GM23338 (cell line): Measurements from ENCODE around the gene PROKR1. TPM values are rescaled to one million over a fixed set of nuclear protein-coding genes. Genes with fewer than 3 reads are reported as not detected.

ENCODE experiments used
- ATAC-seq: fragments of 200-7000 bp; cut with Tn5 transposase; 3 replicates; pipeline ENCODE4 v1.9.1; 2020
- DNase-seq: peaks from one replicate; pipeline ENCODE4 v3.0.0-alpha.2; 2015; ENCODE audit warnings: low spot score
- H2AFZ ChIP-seq: fragments of 200-600 bp; sonication (generic); 2 replicates; pipeline ENCODE4 v1.8.0; 2016; ENCODE audit warnings: antibody characterized with exemption, mild to moderate bottlenecking, moderate library complexity
- H3F3A ChIP-seq: fragments of 200-600 bp; sonication (generic); replicated peaks from 2 replicates; pipeline ENCODE4 v1.8.0; 2017; ENCODE audit warnings: antibody characterized with exemption, mixed run types, low read depth
- H3K27ac ChIP-seq: fragments of 200-600 bp; sonication (generic); 2 replicates; pipeline ENCODE4 v1.6.1; 2016; ENCODE audit warnings: low read depth
- H3K27me3 ChIP-seq: fragments of 200-600 bp; sonication (generic); 2 replicates; pipeline ENCODE4 v1.8.0; 2016; ENCODE audit warnings: mild to moderate bottlenecking, mixed run types, moderate library complexity; ENCODE audit not compliant: insufficient read depth
- H3K36me3 ChIP-seq: fragments of 200-600 bp; sonication (generic); 2 replicates; pipeline ENCODE4 v1.8.0; 2016; ENCODE audit warnings: mild to moderate bottlenecking; ENCODE audit not compliant: insufficient read depth
- H3K4me1 ChIP-seq: fragments of 200-600 bp; sonication (generic); 2 replicates; pipeline ENCODE4 v1.8.0; 2016; ENCODE audit warnings: mild to moderate bottlenecking, moderate library complexity; ENCODE audit not compliant: insufficient read depth
- H3K4me2 ChIP-seq: fragments of 200-600 bp; sonication (generic); 2 replicates; pipeline ENCODE4 v1.7.1; 2017; ENCODE audit warnings: mixed run types
- H3K4me3 ChIP-seq: fragments of 200-600 bp; sonication (generic); 2 replicates; pipeline ENCODE4 v1.6.1; 2016; ENCODE audit warnings: mixed run types
- H3K79me2 ChIP-seq: fragments of 200-600 bp; sonication (generic); replicated peaks from 2 replicates; pipeline ENCODE4 v1.8.0; 2017; ENCODE audit warnings: mild to moderate bottlenecking; ENCODE audit not compliant: insufficient read depth
- H3K9me2 ChIP-seq: fragments of 200-600 bp; sonication (generic); 2 replicates; pipeline ENCODE4 v1.8.0; 2017; ENCODE audit not compliant: insufficient read depth
- H4K20me1 ChIP-seq: fragments of 200-600 bp; sonication (generic); replicated peaks from 2 replicates; pipeline ENCODE4 v1.8.0; 2017; ENCODE audit warnings: mild to moderate bottlenecking; ENCODE audit not compliant: insufficient read depth
- H3K27ac Mint-ChIP-seq: 2 replicates; pipeline ENCODE4 v1.8.0; 2020; ENCODE audit warnings: inconsistent platforms, mild to moderate bottlenecking, moderate library complexity, mixed read lengths
- H3K27me3 Mint-ChIP-seq: 3 replicates; pipeline ENCODE4 v1.8.0; 2022; ENCODE audit warnings: low read depth, mild to moderate bottlenecking, moderate library complexity, mixed read lengths, inconsistent platforms; ENCODE audit not compliant: insufficient read depth, poor library complexity
- H3K36me3 Mint-ChIP-seq: 3 replicates; pipeline ENCODE4 v1.8.0; 2021; ENCODE audit warnings: low read depth, mild to moderate bottlenecking, inconsistent platforms, moderate library complexity, mixed read lengths
- H3K4me1 Mint-ChIP-seq: 3 replicates; pipeline ENCODE4 v1.8.0; 2020; ENCODE audit warnings: mild to moderate bottlenecking, inconsistent platforms, mixed read lengths
- H3K4me3 Mint-ChIP-seq: 3 replicates; pipeline ENCODE4 v1.8.0; 2021; ENCODE audit warnings: moderate library complexity, mild to moderate bottlenecking, inconsistent platforms, mixed read lengths
- H3K9me3 Mint-ChIP-seq: 3 replicates; pipeline ENCODE4 v1.8.0; 2020; ENCODE audit warnings: moderate library complexity, mild to moderate bottlenecking, inconsistent platforms, mixed read lengths
- CTCF ChIP-seq, 2 experiments: fragments of 200-600 bp in 1 of 2; sonication (generic) in 1 of 2; conservative IDR thresholded peaks; 2 replicates each; pipeline versions ENCODE4 v1.5.1 to v1.6.1; 2016 to 2017; ENCODE audit warnings: antibody characterized with exemption in 2 of 2, low read depth in 2 of 2, mild to moderate bottlenecking in 2 of 2, moderate library complexity in 1 of 2
- ETS1 ChIP-seq: IDR thresholded peaks from 2 replicates; pipeline ENCODE4 v1.6.1; 2016; ENCODE audit warnings: antibody characterized with exemption
- EZH2 ChIP-seq: fragments of 200-600 bp; sonication (generic); IDR thresholded peaks from one replicate; pipeline ENCODE4 v1.8.0; 2017; ENCODE audit warnings: antibody characterized with exemption, mild to moderate bottlenecking, low read depth; ENCODE audit not compliant: unreplicated experiment
- EZH2phosphoT487 ChIP-seq: fragments of 200-600 bp; sonication (generic); IDR thresholded peaks from one replicate; pipeline ENCODE4 v1.8.1; 2018; ENCODE audit warnings: antibody characterized with exemption; ENCODE audit not compliant: unreplicated experiment
- JUNB ChIP-seq: IDR thresholded peaks from one replicate; pipeline ENCODE4 v1.6.1; 2016; ENCODE audit warnings: antibody characterized with exemption; ENCODE audit not compliant: unreplicated experiment
- ZNF331 ChIP-seq: fragments of 250-450 bp; sonication (Bioruptor Pico); IDR thresholded peaks from 2 replicates; pipeline ENCODE4 v1.5.0; 2020; ENCODE audit warnings: low read depth, mild to moderate bottlenecking, moderate library complexity
- ZNF462 ChIP-seq: fragments of 250-450 bp; sonication (Bioruptor Pico); IDR thresholded peaks from 2 replicates; pipeline ENCODE4 v1.5.0; 2020; ENCODE audit warnings: mild to moderate bottlenecking, moderate library complexity
- polyA plus RNA-seq: library from polyadenylated mRNA; unstranded; fragments of >200 nt; fragmentation: Nextera tagmentation; extraction: Ambion mirVana; gene quantifications from 2 replicates; pipeline ENCODE4 v1.2.1, GENCODE V29; 2016
- total RNA-seq: library from RNA; depleted of rRNA; stranded (reverse); fragments of >200 nt; shearing (Covaris generic); gene quantifications from 2 replicates; pipeline ENCODE4 v1.2.3, GENCODE V29; 2014

Gene PROKR1
- total and polyA plus RNA-seq, 2 experiments from 2014 or later, result 0.61 to 5.3 TPM

- TF ChIP-seq ZNF462 (CRISPR knock-in tag) (no peak), JUNB (no peak), EZH2 (no peak)
Observed at GRCh38 chr2:68645523-68645922, 2.1 kb downstream of the PROKR1 start (continued).

GRCh38 chr2:68646303-68646702 is 2.9 kb downstream of the PROKR1 start:
- Histone ChIP-seq H3K9me2 (no peaks in the 10 kb centered on the region; the same call in 1 of the 2 replicates), H3K4me3 (no peak overlapping the region), H3F3A (no peaks in the 10 kb centered on the region), H4K20me1 (no peaks in the 10 kb centered on the region), H3K36me3 (no peaks in the 10 kb centered on the region), H2AFZ (no peak overlapping the region), H3K27me3 (peaks cover 34% of the 10 kb centered on the region), H3K79me2 (no peaks in the 10 kb centered on the region), H3K27ac (no peak overlapping the region), H3K4me2 (no peak overlapping the region), H3K4me1 (peaks cover 6% of the 10 kb centered on the region)
- Mint-ChIP-seq H3K9me3 (peaks cover 9% of the 10 kb centered on the region; the same call in 1 of the 3 replicates), H3K4me3 (no peak overlapping the region), H3K4me1 (peaks cover 11% of the 10 kb centered on the region), H3K36me3 (peaks cover 5% of the 10 kb centered on the region; the same call in 2 of the 3 replicates), H3K27ac (no peak overlapping the region), H3K27me3 (peaks cover 26% of the 10 kb centered on the region)
- ATAC-seq (no peak), DNase-seq (no peak)
- TF ChIP-seq JUNB, result no peak
- TF ChIP-seq ZNF331 (CRISPR knock-in tag), result no peak
- peak; percentile 16 to 51; a peak in 2 of 4 replicates for TF ChIP-seq CTCF (conservative IDR thresholded peaks at IDR 0.05; ENCODE audit: low read depth in 2 of 2)
- TF ChIP-seq EZH2phosphoT487, result no peak
- no peak for TF ChIP-seq EZH2
- TF ChIP-seq ETS1, result no peak
